ENCODE results near the gene WDR35. TPM values are rescaled to one million over a fixed set of nuclear protein-coding genes. Genes with fewer than 3 reads are reported as not detected.

The WDR35 gene
- total RNA-seq, 1 donor from 2014 or later: 5.1 TPM

Other genes starting within 250 kb of the WDR35 start
- 7.5 TPM for gene TTC32, start 88.1 kb downstream of the WDR35 start, total RNA-seq
- gene MATN3, start 22.6 kb upstream of the WDR35 start, total RNA-seq: 0.11 TPM
- 134 TPM for gene LAPTM4A, start 61.5 kb upstream of the WDR35 start, total RNA-seq
- gene SDC1, start 235.0 kb upstream of the WDR35 start, total RNA-seq: 0.32 TPM